ENCODE results near the gene GJA4. TPM values are rescaled to one million over a fixed set of nuclear protein-coding genes. Genes with fewer than 3 reads are reported as not detected.

Gene GJA4
- polyA plus RNA-seq, 1 of the 3 experiments (the other 2 are of a cell fraction): not detected

DNA sequence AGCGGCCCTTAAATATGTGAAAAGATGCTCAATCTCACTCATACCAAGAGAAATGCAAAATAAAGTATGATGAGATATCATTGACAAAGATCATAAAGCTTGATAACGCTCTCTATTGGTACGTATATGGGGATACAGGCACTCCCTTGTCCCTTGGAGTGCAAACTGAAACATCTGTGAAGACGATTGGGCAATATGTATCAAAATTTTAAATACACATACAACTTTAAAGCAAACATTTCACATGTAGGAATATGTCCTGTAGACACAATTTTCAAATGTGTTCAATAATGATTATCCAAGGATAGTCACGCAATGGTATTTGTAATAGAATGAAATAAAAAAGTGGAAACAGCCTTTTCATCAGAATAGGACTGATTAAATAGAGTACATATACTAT is 13.8 kb upstream of the GJA4 start:
- Histone ChIP-seq H3K79me2 (ENCODE audit: insufficient read depth) (no peaks in the 10 kb centered on the region), H3K9ac (no peak overlapping the region), H3K36me3 (replicated peaks in 1 of 2; ENCODE audit: control insufficient read depth in 1 of 2, insufficient read depth in 2 of 2, low read length in 1 of 2) (no peaks in the 10 kb centered on the region), H3F3A (replicated peaks; ENCODE audit: insufficient read depth) (no peaks in the 10 kb centered on the region), H3K4me3 (ENCODE audit: low read depth in 2 of 2, low read length in 1 of 2) (no peak overlapping the region), H3K9me3 (no peaks in the 10 kb centered on the region), H4K20me1 (ENCODE audit: insufficient read depth) (no peaks in the 10 kb centered on the region), H3K27me3 (ENCODE audit: insufficient read depth) (peaks cover 32% of the 10 kb centered on the region), H3K4me2 (no peak overlapping the region), H3K4me1 (ENCODE audit: control insufficient read depth in 1 of 2, insufficient read depth in 2 of 2, low read depth in 1 of 2, low read length in 1 of 2) (peaks cover 0 to 4% of the 10 kb centered on the region in 2 experiments; a peak in 1 of 4 replicates), H3K27ac (ENCODE audit: low read depth in 2 of 2, low read length in 1 of 2) (no peak overlapping the region), H3K9me2 (no peaks in the 10 kb centered on the region), H2AFZ (ENCODE audit: low read depth) (no peak overlapping the region)
- ChIA-PET POLR2A (no interaction called here), CTCF (interaction anchor here (1.2 to 1.7 kb wide), 2 partner anchors 36 to 81 kb away, joined by 5 read pairs; partner anchors contain the start of gene SMIM12)
- no peak for DNase-seq
- TF ChIP-seq MEF2A (IDR thresholded peaks at IDR 0.05; ENCODE audit: borderline replicate concordance, low read depth) (no peak), RFX5 (IDR thresholded peaks at IDR 0.05; ENCODE audit: low read length) (no peak), TCF12 (IDR thresholded peaks at IDR 0.05) (no peak), EZH2phosphoT487 (IDR thresholded peaks at IDR 0.05; ENCODE audit: borderline replicate concordance, low read depth) (no peak), GABPA (IDR thresholded peaks at IDR 0.05; ENCODE audit: low read depth) (no peak), RAD21 (IDR thresholded peaks at IDR 0.05; ENCODE audit: low read length) (no peak)
- TF ChIP-seq, protein P1, sequence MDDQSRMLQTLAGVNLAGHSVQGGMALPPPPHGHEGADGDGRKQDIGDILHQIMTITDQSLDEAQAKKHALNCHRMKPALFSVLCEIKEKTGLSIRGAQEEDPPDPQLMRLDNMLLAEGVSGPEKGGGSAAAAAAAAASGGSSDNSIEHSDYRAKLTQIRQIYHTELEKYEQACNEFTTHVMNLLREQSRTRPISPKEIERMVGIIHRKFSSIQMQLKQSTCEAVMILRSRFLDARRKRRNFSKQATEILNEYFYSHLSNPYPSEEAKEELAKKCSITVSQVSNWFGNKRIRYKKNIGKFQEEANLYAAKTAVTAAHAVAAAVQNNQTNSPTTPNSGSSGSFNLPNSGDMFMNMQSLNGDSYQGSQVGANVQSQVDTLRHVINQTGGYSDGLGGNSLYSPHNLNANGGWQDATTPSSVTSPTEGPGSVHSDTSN (IDR thresholded peaks at IDR 0.05): no peak
- TF ChIP-seq, protein P2, sequence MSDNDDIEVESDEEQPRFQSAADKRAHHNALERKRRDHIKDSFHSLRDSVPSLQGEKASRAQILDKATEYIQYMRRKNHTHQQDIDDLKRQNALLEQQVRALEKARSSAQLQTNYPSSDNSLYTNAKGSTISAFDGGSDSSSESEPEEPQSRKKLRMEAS (IDR thresholded peaks at IDR 0.05; ENCODE audit: low read depth): no peak
- WGBS (ENCODE audit: low lambda C conversion rate): 47% methylated on average over 5 of the region's 5 CpGs

DNA sequence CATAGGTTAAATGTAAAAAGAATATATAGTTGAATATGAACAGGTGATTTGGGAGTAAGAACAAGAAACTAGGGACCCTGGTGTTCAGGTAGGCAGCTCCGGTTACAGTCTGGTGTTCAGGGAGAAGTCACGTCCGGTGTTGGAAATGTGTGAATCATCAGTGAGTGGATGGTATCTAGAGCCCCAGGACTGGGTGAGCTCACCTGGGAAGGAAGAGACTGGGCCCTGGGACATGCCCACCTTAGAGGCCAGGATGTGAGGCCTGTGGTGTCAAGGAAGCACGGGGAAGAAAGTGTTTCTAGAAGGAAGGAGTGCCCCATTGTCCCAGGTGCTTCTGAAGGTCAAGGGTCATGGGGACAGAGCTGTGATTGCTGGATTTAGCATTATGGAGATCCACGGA is 13.3 kb upstream of the GJA4 start:
- CTCF ChIA-PET: interaction anchor here (1.2 to 1.7 kb wide), 2 partner anchors 37 to 81 kb away, joined by 5 read pairs; partner anchors contain the start of gene SMIM12

More for the DNA sequence above, 13.3 kb upstream of the GJA4 start:
- DNase-seq: no peak
- H3K9me3 ChIP-seq: no peaks in the 10 kb centered on the region
- H3K36me3 ChIP-seq (replicated peaks in 1 of 2; ENCODE audit: control insufficient read depth in 1 of 2, insufficient read depth in 2 of 2, low read length in 1 of 2): no peaks in the 10 kb centered on the region
- POLR2A ChIA-PET: no interaction called here
- peaks cover 0 to 4% of the 10 kb centered on the region in 2 experiments; a peak in 1 of 4 replicates for H3K4me1 ChIP-seq (ENCODE audit: control insufficient read depth in 1 of 2, insufficient read depth in 2 of 2, low read depth in 1 of 2, low read length in 1 of 2)
- no peak overlapping the region for H3K9ac ChIP-seq
- peaks cover 32% of the 10 kb centered on the region for H3K27me3 ChIP-seq (ENCODE audit: insufficient read depth)
- H3K4me3 ChIP-seq (ENCODE audit: low read depth in 2 of 2, low read length in 1 of 2): no peak overlapping the region
- no peaks in the 10 kb centered on the region for H3F3A ChIP-seq (replicated peaks; ENCODE audit: insufficient read depth)
- no peak overlapping the region for H2AFZ ChIP-seq (ENCODE audit: low read depth)
- H3K9me2 ChIP-seq: no peaks in the 10 kb centered on the region
- no peaks in the 10 kb centered on the region for H4K20me1 ChIP-seq (ENCODE audit: insufficient read depth)
- TF ChIP-seq, protein P3, sequence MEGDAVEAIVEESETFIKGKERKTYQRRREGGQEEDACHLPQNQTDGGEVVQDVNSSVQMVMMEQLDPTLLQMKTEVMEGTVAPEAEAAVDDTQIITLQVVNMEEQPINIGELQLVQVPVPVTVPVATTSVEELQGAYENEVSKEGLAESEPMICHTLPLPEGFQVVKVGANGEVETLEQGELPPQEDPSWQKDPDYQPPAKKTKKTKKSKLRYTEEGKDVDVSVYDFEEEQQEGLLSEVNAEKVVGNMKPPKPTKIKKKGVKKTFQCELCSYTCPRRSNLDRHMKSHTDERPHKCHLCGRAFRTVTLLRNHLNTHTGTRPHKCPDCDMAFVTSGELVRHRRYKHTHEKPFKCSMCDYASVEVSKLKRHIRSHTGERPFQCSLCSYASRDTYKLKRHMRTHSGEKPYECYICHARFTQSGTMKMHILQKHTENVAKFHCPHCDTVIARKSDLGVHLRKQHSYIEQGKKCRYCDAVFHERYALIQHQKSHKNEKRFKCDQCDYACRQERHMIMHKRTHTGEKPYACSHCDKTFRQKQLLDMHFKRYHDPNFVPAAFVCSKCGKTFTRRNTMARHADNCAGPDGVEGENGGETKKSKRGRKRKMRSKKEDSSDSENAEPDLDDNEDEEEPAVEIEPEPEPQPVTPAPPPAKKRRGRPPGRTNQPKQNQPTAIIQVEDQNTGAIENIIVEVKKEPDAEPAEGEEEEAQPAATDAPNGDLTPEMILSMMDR (IDR thresholded peaks at IDR 0.05): no peak
- TF ChIP-seq EZH2phosphoT487 (IDR thresholded peaks at IDR 0.05; ENCODE audit: borderline replicate concordance, low read depth) (no peak), FOSL2 (IDR thresholded peaks at IDR 0.05; ENCODE audit: borderline replicate concordance, low read depth) (no peak), CHD2 (IDR thresholded peaks at IDR 0.05; ENCODE audit: low read length, partially characterized antibody) (no peak), RXRA (IDR thresholded peaks at IDR 0.05; ENCODE audit: borderline replicate concordance, low read depth) (no peak), FOXJ3 (CRISPR knock-in tag; IDR thresholded peaks at IDR 0.05) (no peak), GATA2 (CRISPR knock-in tag; IDR thresholded peaks at IDR 0.05) (no peak), SIN3A (IDR thresholded peaks at IDR 0.05; ENCODE audit: borderline replicate concordance, low read depth, low read length) (no peak), TEAD4 (IDR thresholded peaks at IDR 0.05; ENCODE audit: borderline replicate concordance, insufficient read depth) (no peak), MEF2A (IDR thresholded peaks at IDR 0.05; ENCODE audit: borderline replicate concordance, low read depth) (no peak), ELF1 (IDR thresholded peaks at IDR 0.05) (no peak), YY1 (IDR thresholded peaks at IDR 0.05; ENCODE audit: low read depth) (no peak)
- TF ChIP-seq, protein P4, sequence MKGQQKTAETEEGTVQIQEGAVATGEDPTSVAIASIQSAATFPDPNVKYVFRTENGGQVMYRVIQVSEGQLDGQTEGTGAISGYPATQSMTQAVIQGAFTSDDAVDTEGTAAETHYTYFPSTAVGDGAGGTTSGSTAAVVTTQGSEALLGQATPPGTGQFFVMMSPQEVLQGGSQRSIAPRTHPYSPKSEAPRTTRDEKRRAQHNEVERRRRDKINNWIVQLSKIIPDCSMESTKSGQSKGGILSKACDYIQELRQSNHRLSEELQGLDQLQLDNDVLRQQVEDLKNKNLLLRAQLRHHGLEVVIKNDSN (IDR thresholded peaks at IDR 0.05; ENCODE audit: borderline replicate concordance, low read depth): no peak
- TF ChIP-seq, protein P1 (IDR thresholded peaks at IDR 0.05): no peak
- 58% methylated on average over 5 of the region's 5 CpGs for WGBS (ENCODE audit: low lambda C conversion rate)
- H3K4me2 ChIP-seq: no peak overlapping the region
- no peaks in the 10 kb centered on the region for H3K79me2 ChIP-seq (ENCODE audit: insufficient read depth)
- H3K27ac ChIP-seq (ENCODE audit: low read depth in 2 of 2, low read length in 1 of 2): no peak overlapping the region
